DMS 273 (cell line): ENCODE results near the gene CACTIN.
"Not testable (repeated sequence)": the region's sequence is repeated elsewhere in the genome, so short reads cannot be mapped to it uniquely, and the experiment has no call there.

ENCODE experiments used
- DNase-seq: peaks from one replicate; lab custom pipeline; 2025; ENCODE audit not compliant: unreplicated experiment; lab: John Stamatoyannopoulos, UW

The CACTIN gene

DNA sequence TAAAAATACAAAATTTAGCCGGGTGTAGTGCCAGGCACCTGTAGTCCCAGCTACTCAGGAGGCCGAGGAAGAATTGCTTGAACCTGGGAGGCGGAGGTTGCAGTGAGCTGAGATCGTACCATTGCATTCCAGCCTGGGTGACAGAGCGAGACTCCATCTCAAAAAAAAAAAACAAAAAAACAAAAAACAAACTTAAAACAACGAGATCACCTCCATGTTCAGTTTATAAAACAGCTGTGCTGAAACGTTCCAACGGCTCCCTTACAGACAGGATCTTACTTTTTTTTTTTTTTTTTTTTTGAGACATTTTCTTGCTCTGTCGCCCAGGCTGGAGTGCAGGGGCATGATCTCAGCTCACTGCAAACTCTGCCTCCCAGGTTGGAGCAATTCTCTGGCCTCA is 2.2 kb upstream of the CACTIN start:
- DNase-seq, result not testable (repeated sequence)

DNA sequence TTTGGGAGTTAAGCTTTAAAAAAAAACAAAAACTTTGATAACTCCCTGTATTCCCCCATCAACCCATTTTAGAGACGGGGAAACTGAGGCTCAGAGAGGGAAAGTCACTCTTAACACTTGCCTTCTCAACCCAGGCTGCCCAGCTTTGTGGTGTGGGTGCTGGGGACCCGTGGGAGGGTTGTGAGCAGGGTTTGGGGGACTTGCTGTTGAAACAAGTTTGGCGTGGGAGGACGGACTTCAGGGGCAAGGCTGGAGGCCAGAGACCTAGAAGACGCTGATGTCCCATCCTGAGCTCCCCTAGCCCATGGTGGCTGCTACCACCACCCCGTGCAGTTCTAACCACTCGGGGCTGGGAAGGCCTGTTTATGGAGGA is 747 bp upstream of the CACTIN start:
- DNase-seq, result no peak

DNA sequence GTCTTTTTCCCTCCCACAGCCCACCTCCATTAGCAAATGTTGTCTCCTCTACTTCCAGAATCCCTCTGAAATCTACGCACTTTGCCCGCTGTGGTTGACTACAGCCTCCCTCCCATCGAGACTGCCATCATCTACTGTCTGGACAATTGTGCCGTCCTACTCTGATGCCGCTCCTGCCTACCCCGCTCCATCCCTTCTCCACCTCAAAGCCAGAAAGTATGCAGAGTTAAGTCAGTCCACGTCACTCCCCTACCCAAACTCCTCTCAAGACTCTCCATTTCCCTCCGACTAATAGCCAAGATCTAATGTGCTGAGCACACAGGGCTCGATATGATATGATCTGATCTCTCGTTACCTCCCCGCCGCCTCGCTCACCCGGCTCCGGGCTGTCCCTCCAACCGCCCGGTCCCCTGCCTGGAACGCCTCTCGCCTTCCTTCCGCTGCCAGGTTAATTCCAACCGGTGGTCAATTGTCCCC is 556 bp downstream of the CACTIN start:
- no peak for DNase-seq

DNA sequence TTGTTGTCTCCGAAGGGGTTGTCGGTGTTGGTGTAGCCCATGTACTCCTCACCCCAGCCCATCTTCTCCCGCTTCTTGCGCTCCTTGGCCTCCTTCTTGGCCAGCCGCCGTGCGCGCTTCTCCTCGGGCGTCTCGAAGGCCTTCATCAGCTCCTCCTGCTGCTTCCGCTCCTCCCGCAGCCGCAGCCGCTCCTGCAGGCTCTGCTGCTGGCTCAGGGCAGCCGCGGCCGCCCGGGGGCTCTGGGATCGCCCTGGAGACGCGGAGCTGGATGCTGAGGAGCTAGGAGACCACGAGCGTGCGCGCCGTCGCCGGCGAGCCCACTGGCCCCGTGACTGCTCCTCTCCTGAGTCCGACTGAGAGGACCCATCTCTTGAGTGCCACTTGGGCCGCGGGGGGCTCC is 2.9 kb downstream of the CACTIN start:
- DNase-seq, result no peak

DNA sequence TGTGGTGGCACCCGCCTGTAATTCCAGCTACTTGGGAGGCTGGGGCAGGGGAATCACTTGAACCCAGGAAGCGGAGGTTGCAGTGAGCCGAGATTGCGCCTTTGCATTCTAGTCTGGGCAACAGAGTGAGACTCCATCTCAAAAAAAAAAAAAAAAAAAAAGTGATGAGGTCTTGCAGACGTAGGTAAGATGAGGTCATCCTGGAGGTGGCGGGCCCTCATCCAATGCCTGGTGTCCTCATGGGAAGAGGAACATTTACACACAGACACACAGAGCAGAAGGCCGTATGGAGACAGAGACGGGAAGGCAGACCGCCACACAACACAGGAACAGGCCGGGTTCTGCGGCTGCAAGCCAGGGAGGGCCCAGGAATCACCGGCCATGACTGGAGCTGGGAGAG is 4.4 kb downstream of the CACTIN start:
- no peak for DNase-seq

DNA sequence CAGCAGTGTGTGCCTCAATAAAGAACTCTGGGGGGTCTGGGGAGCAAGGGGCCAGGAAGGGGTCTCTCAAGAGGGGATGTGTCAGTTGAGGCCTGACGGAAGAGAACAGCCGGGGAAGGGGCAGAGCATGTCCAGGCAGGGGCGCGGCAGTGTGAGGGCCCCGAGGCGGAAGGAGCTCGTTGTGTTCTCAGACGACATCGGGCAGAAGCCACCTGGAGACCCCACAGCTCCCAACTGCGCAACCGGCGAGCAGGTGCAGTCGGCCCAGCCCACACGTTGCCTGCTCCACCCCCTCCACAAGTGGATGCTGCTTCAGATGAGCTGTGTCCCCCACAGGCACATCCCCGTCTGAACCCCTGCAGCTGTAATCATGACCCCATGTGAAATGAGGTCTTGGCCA is 4.9 kb downstream of the CACTIN start:
- DNase-seq, result no peak

DNA sequence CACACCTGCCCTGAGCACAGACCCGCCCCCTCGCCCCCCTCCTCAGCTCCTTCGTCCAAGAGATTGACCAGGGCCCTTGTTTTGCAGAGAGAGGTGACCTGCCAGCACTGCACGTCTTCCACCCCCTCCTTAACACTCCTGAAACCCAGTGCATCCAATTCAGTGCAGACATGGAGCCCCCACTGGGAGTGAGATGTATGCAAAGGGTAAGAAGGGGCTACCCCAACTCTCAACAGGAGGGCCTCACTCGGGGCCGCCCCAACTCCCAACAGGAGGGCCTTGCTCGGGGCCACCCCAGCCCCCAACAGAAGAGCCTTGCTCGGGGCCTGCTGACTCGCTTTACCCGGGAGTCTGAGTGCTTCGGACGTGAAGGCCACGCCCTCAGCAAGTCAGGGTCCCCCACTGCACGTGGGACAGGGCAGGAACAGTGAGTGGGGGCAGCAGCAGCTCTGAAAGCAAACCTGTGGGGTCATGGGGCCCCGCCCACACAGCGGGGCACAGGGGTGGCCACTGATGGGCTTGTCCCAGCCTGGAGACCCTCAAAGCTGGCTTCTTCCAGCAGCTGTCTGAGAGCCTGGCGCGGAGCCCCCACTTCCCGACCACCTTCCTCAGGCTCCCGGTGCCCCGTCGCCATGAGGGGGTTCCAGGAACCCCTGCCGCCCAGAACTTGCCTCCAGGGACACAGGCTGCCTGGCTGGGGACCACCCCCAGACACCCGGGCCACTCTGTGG is 5.6 kb downstream of the CACTIN start:
- DNase-seq, result no peak

DNA sequence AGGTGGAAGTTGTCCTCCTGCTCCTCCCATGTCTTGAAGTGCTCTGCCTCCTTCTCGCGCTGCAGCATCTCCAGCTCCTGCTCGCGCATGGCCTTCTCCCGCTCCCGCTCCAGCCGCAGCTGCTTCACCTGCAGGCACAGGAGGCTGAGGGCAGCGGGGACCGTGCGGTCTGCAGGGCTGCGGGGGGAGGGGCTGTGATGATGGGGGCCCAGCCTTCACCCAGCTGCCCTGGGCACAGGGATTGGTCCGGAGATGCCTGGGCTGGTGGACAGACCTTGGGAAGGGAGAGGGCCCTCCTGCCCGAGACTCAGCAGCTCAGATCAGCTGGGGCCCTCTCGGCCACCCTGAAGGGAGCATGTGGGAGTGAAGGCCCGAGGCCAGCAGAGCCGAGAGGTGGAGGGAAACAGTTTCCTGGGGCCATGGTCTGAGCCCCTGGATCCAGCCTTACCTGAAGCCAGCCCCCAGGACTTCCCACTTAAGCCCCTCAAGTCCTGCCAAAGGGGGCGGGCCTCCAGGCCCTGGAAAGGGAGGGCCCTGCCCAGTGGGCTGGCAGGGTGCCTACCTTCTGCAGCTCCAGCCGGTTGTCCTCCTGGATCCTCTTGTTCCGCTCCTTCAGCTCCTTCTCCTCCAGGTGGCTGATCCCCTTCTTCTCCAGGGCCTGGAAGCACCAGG is 6.3 kb downstream of the CACTIN start:
- peak; percentile 54 for DNase-seq

DNA sequence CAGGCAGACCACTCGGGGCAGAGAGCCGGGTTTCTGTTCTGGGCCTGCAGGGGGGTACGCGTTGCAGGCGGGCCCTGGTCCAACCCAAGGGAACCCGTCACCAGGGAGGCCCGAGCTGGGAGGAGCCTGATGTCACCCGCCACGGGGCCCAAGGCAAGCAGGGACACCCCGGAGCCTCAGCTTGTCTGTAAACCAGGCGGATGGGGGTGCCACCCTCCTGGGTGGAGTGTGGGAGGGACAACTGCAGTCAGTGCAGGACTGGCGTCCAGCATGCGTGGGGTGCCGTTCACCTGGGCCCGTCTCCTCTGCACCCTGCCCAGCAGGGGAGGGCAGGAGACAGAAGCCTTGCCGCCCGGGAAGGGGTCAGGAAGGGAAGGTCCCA is 7.0 kb downstream of the CACTIN start:
- no peak for DNase-seq

DNA sequence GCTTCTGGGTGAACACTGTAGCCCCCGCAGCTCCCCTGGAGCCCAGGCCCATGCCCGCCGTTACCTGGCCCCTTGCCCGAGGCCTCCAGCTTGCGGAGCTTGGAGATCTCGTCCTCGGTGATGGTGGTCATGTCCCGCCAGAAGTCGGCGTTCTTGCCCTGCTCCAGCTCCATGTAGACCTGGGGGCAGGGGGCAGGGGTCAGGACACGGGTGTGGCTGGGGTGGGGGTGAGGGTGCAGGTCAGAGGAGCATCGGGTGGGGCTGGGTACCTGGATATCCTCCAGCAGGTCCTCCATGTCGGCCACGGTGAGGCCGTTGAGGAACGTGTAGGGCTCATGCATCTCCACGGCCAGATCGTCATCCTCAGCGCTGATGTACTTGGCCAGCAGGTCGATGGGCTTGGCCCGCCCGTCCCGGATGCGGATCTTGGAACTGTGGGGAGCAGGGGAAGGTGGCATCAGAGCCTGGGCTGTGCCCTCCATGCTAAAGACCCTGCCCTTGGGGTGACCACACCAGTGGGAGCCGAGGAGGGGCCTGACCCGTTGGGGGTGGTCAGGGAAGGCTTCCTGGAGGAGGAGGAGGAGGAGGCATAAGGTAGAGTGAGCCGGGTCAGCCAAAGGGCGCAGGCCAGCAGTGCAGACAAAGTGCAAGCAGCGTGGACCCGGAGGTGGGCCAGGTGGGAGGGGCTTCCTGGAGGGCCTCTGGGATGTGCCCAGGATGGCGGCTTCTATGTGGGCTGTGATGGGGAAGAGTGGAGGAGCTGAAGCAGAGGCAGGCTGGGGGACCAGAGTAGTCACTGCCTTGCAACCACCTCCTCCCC is 7.6 kb downstream of the CACTIN start:
- DNase-seq, result no peak

DNA sequence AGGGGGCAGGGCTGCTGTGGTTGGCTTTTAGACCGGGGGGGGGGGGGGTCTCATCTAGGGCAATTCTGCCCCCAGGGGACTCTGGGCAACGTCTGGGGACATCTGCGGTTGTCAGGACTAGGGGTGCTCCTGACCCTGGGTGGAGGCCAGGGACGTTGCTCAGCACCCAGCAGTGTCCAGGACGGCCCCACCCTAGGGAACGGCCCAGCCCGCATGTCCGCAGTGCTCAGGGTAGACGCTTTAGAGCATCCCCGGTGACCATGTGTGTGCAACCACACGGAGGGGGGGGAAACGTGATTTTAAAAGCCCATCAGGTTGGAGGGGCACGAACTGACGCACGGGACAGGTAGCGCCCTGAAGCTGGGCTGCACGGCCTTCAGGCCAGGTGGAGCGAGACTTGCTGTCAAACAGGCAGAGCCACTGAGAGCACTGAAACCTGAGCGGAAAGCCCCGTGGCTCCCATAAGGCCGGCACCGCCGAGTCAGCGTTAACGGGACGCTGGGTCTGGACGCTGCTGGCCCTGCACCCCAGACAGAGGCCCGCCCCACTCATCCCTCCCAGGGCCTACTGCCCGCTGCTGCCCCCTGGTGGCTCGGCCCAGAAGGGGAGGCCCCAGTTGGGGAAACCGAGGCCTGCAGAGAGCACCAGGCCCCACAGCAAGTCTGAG is 8.3 kb downstream of the CACTIN start:
- DNase-seq, result peak; percentile 52

DNA sequence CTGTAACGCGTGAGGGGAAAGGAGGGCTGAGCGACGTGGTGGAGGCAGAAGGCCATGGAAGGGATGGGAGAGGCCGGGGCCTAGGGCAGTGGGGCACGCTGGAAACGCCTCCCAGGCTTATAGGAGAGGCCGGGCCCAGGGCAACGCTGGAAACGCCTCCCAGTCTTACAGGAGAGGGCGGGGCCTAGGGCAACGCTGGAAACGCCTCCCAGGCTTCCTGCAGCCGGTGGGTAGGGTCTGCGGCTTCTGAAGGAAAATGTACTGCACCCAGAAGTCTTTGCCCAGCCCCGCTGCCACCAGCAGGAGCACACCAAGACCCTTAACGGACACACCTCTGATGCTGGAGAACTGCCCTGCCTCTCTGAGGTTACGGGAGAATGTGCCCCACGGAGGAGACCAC is 9.1 kb downstream of the CACTIN start:
- DNase-seq, result no peak

DNA sequence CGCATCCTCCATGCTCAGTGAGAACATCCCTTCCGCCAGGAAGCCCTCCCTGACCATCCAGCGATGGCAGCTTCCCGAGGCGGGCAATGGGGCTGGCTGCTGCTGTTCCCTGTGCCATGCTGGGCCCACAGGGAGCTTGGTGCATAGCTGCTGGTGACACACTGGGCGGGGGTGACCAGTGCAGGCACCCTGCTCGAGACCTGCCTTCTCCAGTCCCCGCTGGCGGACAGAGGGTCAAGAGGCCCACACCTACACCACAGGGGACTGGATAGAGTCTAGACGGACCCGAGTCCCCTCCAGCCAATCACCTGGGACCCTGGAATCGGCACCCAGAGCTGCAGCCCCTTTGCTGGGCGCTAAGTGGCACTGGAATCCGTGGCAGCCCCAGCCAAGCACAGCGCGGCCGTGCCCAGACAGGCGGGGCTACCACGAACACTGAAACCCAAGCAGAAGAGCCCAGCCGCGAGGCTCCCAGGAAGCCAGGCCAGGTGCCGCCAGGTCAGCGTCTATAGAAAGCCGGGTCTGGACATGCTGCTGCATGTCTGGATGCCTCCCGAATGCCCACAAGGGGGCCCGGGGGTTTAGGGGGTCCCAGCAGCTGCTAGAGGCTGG is 11.0 kb downstream of the CACTIN start:
- no peak for DNase-seq

DNA sequence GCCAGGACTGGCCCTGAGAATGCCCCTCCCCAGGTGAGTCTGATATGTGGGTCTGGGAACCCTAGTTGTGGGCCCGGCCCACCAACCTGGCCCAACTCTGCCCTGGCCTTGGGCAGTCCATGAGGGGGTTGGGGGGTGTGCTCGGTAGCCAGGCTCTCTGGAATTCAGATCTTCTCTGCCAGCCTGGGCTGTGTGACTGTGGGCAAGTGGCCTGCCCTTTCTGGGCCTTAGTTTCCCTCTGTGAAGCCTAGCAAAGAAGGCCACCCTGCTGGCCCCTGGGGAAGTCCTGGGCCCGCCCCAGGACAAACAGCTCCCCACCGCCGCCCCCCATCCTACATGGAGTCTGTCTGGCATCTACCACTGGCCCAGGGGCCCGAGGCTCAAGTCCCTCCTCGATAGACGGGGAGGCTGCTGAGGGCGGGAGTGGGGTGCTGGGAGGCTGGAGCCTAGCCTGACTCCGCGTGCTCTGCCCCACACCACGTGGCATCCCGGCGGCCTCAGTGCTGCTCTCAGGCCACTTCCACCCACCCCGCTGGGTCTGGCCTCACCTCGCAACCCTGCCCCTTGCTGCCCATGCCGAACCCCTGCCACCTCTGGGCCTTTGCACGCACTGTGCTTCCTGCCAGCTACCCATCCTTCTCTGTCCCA is 11.6 kb downstream of the CACTIN start:
- no peak for DNase-seq

DNA sequence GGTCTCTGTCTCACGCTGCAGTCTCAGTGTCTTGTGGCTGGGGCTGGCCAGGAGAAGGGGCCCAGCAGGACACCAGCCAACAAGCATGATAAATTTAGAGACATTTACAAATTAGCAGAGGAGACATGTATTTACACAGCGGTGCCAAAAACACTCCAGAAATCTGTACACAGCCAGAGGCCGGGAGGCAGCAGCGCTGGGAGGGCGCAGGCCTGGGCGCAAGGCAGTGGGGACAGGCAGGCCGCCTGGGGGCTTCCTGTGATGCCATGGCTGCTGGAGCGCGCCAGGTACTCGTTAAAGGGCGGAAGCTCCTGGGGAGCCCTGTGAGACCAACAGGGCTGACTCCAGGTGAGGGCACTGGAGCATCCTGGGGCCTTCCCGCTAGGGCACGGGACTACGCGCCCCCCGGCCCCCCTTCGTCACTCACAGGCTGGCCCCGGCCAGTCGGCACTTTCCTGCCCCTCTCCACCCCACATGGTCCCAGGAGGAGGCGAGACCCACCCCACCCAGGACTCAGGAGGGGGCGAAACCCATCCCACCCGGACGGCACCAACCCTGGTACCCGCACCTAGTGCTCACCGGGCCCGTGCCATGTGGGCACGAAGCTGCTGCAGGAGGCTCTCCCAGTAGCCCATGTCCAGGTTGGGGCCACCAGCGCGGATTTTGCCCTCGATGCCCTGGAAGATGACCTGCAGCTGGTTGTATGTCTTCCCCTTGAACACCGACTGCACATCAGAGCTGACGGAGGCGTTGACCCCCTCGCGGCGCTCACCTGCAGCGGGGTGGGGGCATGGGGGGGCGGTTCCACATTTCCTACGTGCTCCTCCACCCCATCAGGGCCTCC is 12.6 kb downstream of the CACTIN start:
- no peak for DNase-seq

DNA sequence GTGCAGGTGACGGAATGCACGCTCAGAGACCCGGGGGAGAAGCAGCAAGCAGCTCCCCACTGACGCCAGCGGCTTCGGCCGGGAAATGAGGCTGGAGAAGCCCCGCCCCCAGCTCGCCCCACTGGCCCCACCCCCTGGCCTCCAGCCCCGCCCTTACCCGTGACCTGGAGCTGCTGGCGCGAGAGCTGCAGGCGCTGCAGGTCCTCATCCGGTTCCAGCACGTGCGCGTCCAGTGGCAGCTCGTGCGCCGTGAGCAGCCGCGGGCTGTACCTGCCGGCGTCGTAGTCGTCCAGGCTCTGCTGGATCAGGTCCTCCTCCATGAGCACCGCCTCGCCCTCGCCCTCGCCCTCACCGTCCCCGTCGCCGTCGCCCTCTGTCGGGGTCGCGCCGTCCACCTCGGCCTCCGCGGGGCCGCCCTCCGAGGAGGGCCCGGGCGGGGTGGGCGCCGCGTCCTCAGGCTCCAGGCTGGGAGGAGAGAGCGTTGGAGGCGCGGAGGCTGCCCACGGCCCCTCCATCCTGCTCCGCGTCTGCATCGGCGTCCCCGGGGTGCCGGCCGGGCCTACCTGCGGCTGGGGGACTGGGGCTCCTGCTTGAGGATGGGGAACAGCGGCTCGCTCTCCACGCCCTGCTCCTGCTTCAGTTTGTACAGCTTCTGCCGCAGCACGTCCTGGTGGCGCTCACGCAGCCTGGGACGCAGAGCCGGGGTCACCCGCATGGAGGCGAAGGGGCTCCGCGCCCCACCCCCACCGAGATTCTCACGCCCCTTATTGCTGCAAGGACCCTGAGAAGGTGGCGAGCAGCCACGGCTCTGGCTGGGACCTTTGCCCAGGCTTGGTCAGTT is 13.5 kb downstream of the CACTIN start:
- DNase-seq, result no peak

DNA sequence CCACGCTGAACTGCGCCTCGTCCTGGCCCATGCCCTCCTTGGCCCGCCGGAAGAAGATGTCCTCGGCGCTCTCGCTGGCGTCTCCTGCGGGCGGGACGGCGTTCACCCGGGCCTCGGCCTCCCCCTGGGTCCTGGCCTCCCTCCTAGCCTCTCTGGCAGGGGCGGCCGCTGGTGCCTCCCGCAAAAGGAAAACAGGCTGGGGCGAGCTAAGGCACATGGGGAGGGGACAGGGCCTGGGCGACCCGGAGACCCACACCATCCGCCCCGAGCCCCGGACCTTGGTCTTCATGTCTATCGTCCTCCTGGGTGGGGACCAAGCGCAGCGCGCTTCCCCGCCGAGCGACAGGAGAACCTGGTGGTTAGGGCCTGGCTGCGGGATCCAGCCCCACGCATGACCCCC is 14.3 kb downstream of the CACTIN start:
- DNase-seq, result no peak

DNA sequence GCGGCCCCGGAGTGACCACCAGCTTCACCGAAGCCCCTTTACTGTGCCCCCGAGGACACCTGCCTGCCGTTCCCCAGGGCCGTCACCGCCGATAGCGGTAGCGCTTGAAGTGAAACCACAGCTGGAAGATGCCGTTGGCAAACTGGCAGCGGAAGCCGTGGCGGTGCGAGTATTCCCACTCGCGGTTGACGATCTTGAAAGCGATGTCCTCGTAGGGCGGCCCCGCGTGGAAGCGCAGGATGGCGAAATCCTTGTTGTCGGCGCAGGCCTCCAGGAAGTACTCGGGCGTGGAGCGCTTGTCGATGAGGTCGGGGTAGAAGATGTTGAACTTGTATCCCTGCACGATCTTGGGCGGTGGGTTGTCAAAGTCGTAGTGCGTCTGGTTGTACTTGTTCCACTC is 14.7 kb downstream of the CACTIN start:
- DNase-seq, result no peak
